ENCODE measurements around the gene FAM209A.
"Not testable (repeated sequence)": the region's sequence is repeated elsewhere in the genome, so short reads cannot be mapped to it uniquely, and the experiment has no call there.

Gene FAM209A

DNA sequence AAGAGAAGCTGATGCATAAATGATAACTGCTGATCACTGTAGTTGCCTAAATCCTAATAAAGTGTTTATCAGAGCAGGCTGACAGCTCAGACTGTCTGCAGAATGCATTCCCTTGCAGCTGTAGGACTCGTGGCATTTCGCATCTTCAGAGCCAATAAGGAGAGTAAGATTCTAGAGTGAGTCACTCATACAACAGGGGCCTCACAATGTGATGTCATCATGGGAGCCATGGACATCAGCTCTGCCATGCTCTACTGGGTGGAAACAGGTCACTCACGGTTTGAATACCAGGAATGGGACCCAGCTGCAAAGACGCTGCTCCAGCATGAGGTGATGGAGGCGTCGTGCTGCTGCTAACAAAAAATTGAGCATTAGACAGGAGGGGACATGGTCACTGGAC lies 15.9 kb downstream of the FAM209A start:
- DNase-seq (ENCODE audit: low spot score), result no peak

DNA sequence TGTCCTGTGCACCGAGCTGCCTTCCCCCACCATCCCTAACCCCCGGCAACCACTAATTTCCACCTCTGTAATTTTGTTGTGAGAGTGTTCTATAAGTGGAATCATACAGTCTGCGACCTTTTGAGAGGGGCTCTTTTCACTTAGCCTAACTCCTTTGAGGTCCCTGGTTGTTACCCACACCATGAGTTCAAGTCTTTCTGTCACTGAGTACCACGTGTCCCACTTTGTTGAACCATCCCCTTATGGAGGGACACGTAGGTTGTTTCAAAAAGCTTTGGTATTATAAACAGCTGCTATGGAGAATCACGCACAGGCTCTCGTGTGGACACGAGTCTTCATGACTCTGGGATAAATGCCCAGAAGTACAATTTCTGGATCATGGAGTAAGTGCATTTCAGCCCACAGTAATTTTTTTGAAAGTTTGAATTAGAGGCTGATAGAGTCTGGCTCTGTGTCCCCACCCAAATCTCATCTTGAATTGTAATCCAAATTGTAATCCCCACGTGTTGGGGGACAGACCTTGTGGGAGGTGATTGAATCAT lies 18.0 kb downstream of the FAM209A start:
- no peak for DNase-seq (ENCODE audit: low spot score)

DNA sequence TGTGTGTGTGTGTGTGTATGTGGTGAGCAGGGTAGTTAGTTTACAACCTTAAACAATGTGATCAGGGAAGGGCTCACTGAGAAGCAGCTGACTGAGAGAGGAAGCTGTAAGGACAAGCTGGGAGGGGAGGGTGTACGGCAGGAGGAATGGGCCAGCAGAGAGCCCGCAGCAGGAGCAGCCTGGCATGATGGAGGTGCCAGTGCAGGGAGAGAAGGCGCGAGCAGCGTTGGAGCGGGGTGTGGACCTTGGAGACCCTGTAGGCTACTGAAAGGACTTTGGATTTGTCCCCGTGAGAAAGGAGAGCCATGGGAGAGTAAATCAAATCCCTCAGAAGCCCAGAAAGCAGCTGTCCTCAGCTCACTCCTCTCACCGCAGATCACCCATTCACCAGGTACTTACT lies 27.0 kb downstream of the FAM209A start:
- DNase-seq (ENCODE audit: low spot score), result no peak

DNA sequence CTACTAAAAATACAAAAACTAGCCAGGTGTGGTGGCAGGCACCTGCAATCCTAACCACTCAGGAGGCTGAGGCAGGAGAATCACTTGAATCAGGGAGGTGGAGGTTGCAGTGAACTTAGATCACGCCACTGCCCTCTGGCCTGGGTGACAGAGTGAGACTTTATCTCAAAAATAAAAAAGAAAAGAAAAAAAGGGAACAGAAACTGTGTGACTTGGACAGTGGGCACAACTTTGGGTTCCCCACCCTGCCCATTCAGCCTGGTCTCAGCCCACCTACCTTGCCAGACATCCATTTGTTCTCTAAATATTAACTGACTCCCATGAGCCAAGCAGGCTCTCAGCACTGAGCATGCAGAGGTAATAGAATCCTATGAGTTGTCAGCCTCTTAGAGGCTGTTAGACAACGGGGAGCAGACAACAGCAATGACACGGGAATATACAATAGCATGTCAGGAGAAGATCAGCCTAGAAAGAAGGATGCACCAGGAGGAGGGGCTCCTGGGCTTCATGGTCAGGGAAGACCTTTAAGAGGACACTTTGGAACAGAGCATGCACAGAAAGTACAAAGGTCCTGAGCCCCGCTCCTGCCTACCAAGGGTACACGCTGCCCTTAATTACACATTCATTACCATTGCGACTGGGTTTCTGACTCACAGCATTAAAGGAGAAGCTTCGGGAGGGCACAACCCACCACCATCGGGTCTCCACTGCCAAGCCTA lies 28.5 kb downstream of the FAM209A start:
- no peak for DNase-seq (ENCODE audit: low spot score)

DNA sequence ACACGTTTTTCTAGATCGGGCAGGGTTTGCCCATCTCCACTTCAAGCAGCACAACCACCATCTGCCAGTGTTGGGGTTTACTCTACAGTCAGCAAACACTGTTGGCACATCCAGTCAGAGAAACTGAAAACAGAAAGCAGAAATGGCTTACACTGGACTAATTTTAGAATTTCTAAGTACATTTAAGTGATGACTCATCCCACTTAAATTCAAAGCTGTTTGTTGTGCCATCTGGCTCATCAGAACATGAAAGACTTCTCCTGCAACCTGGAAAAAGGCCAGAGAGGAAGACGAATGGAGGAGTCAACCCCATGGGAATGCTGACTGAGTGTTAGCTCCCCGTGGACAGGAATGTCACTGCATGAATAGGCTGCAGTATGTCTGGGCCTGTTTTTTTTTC lies 30.3 kb downstream of the FAM209A start:
- DNase-seq (ENCODE audit: low spot score), result peak; percentile 93

DNA sequence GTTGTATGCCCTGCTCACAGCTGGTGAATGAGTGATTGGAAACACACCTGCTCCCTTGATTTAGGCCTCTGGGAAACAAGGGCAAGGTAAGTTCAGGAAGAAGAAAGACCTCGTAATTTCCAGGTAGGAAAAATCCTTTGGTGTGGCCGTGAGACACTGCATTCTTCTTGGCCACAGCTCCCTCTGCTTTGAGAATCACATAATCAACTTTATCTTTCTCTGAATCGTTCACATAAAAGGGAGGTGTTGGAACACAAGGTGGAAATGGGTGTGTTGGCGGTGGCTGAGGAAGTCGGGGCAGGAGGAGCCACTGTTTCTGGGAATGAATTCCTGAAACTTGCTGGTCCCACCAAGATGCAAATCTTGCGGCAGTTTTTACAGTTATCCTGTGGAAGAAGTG lies 34.4 kb downstream of the FAM209A start:
- DNase-seq (ENCODE audit: low spot score), result no peak

DNA sequence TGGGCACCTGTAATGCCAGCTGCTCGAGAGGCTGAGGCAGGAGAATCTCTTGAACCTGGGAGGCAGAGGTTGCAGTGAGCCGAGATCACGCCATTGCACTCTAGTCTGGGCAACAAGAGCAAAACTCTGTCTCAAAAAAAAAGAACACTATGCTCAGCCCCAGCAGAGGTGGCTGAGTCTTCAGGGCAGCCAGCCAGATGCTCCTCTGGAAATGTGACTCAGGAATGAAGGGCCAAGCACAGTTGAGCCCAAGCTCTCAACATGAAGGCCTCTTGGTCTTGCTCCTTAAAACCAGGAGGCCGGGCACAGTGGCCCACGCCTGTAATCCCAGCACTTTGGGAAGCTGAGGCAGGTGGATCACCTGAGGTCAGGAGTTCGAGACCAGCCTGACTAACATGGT lies 40.0 kb downstream of the FAM209A start:
- DNase-seq (ENCODE audit: low spot score), result not testable (repeated sequence)

DNA sequence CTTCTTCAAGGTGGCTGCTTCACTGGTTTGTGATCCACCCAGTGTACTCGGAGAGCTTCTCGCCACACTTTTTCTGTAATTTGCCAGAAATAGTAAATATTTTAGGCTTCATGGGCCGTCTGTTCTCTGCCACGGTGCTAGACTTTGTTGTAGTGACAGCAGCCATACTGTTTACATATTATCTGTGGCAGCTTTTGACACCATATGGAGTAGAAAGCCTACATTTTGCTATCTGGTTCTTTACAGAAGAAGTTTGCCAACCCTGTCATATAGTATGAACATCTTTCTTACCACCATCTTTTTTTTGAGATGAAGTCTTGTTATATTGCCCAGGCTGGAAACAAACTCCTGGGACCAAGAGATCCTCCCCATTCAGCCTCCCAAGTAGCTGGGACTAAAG lies 41.0 kb downstream of the FAM209A start:
- no peak for DNase-seq (ENCODE audit: low spot score)

DNA sequence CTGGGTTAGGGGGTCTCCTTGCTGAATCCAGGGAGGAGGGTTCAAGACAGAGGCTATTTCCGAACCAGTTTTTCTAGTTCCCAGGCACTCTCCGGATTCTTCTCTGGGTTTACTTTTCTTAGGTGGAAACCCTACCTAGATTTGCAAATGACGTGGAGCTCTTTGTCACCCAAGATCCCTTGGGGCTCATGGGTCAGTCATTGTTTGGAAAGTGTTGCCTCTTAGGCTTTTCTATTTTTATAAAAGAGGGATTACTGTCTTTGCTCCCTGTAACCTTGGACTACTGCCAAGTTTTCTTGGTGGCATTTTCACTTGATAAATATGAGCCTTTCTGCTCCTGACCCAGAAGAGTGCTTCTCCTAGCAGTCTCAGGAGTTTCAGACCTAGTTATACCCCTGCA lies 42.1 kb downstream of the FAM209A start:
- DNase-seq (ENCODE audit: low spot score), result peak; percentile 54

DNA sequence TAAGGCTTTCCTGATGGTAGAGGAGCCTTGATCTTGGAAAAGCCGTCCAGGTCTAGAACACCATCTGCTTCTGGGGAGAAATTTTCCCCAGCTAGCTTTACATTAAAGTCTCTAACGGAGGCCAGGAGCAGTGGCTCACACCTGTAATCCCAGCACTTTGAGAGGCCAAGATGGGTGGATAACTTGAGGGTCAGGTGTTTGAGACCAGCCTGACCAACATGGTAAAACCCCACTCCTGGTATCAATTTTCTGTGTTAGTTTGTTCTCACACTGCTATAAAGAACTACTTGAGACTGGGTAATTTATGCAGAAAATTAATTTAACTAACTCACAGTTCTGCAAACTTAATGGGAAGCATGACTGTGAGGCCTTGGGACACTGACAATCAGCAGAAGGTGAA lies 46.3 kb downstream of the FAM209A start:
- no peak for DNase-seq (ENCODE audit: low spot score)

DNA sequence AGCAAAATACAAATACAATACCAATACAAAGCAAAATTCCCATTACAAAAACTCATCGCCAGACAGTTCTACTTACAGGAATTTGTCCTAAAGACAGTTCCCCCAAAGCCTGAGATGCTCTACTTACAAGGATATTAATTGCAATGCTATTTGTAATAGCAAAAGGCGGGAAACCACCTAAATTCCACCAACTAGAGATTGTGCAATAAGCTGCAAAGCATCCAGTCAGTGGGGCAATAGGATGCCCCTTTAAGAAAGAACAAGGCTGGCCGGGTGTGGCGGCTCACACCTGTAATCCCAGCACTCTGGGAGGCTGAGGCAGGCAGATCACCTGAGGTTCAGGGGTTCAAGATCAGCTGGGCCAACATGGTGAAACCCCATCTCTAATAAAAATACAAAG lies 47.6 kb downstream of the FAM209A start:
- DNase-seq (ENCODE audit: low spot score), result no peak

DNA sequence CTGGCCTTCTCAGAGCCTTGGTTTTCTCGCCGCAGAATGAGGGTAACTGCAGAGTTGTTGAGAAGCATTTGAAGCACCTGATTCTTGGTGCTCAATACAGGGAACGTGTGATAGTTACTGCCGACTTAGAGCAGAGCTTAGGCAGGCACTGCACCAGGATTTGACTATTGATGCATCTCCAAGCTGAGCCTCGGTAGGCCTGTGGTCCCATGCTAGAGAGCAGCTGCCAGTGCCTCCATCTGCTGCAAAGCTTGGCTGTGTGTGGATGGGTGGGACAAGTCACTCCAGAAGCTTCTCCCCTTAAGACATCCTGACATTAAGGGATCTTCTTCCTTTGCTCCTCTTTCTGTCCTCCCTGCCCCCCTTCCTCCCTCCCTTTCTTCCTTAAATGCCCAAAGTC lies 49.4 kb downstream of the FAM209A start:
- DNase-seq (ENCODE audit: low spot score), result no peak

DNA sequence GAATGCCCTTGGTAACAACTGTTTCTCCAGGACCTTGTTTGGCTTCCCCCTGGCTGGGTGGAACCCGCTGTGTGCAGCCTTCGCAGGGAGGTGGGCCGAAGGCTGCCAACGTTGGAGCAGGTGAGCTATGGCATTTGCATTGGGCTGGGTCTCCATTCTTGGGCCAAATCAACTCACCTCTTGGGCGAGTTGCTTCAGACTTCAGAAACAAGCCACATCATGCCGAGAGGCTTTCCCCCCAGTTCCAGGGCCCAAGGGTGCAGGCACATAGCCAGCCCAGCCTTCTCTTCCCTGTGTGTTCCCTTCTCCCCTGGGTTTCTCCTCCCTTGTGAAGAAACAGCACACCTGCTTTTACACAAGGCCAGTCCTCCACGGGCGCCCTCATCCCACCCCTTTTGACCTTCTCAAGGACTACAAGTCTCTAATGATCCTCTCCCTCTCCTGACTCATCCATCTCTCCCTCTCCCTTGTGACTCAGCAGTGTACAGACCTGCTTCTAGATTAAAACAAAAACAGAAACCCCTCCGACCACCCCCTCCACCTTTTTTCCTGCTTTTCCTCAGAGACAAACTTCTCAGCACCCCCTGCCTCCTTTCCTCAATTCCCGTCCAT lies 50.1 kb downstream of the FAM209A start:
- DNase-seq (ENCODE audit: low spot score), result no peak

DNA sequence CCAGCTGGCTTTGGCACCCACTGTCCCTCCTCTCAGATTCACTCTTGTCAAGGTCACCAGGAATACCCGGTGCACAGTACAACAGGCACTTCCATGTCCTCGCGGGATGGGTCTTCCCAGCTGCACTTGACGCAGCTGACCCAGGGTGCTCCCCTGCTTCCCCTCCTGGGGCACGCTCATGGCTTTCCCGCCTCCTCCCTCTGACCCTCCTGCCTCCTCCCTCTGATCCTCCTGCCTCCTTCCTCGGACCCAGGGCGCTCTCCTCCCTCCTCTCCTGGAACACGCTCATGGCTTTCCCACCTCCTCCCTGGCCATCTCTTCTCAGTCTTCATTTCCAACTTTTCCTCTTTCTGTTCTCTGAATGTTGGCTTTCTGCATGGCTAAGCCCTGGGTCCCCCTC lies 50.6 kb downstream of the FAM209A start:
- DNase-seq (ENCODE audit: low spot score), result no peak

All from LoVo (cell line).